DMS153 treated with DMSO at 0.1 percent for 48 hours (cell line): ENCODE measurements around the gene LSR.
A peak's percentile ranks its signal among the peaks of the same experiment; 100 is the strongest.

ENCODE experiments used
- DNase-seq: peaks from one replicate; lab custom pipeline; 2025; ENCODE audit not compliant: unreplicated experiment; lab: John Stamatoyannopoulos, UW

LSR gene, protein sequence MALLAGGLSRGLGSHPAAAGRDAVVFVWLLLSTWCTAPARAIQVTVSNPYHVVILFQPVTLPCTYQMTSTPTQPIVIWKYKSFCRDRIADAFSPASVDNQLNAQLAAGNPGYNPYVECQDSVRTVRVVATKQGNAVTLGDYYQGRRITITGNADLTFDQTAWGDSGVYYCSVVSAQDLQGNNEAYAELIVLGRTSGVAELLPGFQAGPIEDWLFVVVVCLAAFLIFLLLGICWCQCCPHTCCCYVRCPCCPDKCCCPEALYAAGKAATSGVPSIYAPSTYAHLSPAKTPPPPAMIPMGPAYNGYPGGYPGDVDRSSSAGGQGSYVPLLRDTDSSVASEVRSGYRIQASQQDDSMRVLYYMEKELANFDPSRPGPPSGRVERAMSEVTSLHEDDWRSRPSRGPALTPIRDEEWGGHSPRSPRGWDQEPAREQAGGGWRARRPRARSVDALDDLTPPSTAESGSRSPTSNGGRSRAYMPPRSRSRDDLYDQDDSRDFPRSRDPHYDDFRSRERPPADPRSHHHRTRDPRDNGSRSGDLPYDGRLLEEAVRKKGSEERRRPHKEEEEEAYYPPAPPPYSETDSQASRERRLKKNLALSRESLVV

DNA sequence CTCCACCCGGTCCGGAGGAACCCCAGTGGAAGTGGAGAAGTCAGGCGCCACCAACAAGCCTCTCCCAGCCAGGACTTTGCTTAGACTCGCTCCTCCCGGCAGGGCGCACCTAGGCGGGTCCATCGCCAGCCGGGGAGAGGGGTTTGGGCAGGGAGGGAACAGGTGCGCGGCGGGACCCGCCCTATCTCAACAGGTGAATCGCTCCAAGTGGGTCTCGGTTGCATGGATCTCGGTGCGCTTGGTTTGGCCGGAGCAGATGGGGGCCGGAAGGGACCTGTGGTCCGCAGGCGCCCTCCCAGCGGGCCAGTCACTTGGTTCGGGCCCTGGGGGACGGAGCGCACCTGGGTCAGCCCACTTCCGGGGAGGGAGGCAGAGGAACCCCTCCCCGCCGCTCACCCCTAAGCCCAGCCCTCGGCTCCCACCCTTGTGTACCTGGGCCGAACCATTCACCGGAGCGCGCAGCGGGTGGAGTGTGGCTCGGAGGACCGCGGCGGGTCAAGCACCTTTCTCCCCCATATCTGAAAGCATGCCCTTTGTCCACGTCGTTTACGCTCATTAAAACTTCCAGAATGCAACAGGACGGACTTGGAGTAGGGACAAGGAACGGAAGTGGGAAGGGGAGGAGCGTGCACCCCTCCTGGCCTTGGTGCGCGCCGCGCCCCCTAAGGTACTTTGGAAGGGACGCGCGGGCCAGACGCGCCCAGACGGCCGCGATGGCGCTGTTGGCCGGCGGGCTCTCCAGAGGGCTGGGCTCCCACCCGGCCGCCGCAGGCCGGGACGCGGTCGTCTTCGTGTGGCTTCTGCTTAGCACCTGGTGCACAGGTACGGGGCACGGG, at the start of gene LSR:
LSR (plus strand) TSS at position 693 of the 836 bp plus-strand sequence; CDS start at position 714, 21 bp downstream.
- peak; percentile 87 for DNase-seq

DNA sequence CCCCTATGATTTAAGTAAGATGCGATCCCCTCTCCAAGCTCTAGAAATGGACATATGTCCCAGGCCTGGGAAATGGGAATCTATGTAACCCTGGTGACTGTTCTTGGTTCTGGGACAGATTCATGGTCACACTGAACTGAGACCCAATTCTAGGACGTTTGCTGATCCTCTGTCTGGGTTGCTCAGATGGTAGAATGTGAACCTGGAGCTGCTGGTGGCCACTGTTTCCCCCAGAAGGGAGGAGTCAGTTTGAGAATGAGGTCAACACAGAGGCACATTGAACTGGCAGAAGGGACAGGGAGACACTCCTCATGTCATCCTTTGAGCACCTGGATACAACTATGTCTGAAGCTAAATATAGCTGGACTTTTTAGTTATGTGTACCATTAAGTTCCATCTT, 49.3 kb upstream of the LSR start:
- DNase-seq: no peak

DNA sequence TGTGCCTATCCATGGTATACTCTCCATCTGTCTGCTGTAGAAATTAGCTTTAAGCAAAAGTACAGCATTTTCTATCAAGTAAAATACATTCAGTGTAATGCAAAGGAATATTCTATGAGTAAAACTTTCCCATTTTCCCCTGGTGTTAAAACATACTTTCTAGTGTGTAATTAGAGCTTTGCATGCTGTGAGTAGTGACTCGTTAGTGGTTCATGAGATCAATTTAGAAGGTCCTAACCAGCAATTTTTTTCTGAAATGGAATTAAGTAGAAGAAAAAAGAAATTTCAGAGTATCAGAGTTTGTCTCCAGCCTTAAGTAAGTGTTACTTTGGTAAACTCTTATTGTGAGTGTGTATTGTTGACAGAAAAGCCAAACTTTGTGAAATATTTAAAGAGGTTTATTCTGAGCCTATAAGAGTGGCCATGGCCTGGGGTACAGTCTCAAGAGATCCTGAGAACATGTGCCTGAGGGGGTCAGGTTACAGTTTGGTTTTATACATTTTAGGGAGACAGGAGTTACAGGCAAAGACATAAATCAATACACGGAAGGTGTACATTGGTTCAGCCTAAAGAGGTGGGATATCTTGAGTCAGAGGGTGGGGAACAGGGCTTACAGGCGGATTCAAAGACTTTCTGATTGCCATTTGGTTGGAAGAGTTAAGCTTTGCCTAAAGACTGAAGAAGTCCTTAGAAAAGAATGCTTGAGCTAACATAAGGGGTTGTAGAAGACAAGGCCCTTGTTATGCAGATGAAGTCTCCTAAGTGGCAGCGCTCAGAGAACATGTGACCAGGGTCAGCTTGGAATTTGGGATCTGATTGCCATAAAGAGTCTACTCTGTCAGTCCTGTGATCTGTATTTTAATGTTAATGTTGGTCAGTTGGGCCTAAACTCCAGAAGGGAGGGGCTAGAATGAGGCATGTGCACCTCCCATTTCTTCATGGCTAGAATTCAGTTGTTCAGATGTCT, 45.8 kb upstream of the LSR start:
- no peak for DNase-seq

DNA sequence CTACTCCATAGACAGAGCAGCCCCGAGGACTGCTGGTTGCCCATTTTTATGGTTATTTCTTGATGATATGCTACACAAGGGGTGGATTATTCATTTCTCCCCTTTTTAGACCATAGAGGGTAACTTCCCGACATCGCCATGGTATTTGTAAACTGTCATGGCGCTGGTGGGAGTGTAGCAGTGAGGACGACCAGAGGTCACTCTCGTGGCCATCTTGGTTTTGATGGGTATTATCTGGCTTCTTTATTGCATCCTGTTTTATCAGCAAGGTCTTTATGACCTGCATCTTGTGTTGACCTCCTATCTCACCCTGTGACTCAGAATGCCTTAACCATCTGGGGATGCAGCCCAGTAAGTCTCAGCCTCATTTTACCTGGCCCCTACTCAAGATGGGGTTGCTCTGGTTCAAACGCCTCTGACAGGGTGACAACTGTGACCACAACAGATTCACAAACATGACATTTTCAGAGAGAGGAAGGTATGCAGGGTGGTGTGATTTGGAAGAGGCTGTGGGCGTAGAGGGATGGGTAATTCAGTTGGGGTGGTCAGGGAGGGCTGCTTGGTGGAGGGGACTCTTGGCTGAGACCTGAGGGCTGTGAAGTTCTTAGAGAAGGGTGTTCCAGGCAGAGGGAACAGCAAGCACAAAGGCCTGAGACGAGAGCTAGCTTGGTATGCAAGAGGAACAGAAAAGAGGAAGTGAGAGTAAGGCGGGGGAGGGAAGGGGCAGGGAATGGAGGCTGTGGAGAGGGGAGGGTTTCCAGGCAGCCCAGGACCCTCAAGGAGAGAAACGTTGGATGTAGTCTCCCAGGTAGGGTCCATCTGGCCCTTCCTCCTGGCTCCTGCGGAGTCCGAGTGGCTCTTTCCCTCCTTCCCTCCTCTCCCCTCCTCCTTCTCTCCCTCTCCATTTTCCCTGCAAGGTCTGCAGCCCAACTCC, 43.7 kb upstream of the LSR start:
- DNase-seq: no peak

DNA sequence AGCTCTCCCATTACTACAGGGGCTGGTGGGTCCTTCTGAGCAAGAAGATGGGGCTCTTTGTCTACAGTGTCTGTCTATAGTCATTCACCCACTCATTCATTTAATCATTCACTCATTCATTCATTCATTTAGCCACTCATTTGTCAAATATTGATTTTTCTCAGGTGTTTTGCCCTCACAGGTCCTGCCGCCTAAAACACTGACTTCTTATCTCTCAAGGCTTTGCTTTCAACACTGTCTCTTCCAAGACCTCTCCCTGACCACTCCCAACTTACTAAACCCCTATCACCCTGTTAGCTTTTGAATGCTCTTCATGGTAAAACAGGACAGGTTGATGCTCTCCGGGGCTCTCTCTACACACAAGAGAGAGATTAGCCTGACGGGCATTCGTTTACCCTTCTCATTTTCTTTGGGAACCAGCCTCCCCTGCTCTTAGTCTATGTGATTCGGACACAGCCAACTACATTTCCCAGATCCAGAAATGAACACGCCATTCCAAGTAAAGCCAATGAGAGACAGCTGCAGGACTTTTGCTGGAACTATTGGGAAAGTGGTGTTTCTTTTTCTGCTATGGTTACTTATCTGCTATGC, 43.0 kb upstream of the LSR start:
- DNase-seq: no peak

DNA sequence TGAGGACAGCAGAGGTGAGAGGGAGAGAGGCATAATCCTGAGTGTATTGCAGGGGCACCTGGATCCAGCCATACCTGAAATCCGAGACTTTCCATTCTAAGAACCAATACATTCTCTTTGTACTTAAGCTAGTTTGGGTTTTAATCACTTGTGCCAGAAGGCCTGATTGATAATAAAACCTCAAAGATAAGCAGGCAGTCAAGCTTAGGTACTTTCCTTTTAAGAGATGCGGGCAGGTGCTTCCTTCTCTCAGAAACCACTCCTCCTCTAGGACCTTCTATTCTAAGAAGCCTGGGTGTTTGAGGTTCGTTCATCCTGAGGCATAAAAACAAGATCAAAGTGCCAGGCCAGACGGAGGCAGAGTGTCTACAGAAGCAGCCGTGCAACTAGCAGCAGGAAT, 42.4 kb upstream of the LSR start:
- DNase-seq: no peak

DNA sequence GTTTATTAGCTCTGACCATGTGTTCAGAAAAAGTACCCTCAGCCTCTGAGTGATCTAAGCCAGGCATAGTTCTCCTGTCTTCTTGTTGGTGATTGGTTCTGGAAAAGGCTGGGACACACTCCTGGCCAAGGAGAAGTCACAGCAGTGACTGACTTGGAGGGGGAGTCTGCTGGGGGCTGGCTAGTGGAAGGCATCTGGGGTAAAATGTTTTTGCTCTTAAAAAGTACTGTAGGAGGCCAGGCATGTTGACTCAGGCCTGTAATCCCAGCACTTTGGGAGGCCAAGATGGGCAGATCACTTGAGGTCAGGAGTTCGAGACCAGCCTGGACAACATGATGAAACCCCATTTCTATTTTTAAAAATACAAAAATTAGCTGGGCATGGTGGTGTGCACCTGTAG, 41.9 kb upstream of the LSR start:
- DNase-seq: no peak

DNA sequence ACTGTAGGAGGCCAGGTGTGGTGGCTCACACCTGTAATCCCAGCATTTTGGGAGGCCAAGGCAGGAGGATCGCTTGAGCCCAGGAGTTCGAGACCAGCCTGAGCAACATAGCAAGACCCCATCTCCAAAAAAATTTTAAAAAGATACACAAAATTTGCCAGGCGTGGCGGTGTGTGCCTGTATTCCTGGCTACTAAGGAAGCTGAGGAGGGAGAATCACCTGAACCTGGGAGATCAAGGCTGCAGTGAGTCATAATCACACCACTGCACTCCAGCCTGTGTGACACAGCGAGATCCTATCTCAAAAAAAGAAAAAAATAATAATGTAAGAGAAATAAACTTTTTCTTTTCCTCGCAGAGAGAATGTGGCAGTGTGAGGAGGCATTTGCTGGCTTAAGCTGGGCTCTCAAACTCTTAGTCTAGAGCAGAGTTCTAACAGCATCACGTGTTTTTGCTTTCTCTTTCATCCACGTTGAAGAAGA, 41.4 kb upstream of the LSR start:
- DNase-seq: no peak

DNA sequence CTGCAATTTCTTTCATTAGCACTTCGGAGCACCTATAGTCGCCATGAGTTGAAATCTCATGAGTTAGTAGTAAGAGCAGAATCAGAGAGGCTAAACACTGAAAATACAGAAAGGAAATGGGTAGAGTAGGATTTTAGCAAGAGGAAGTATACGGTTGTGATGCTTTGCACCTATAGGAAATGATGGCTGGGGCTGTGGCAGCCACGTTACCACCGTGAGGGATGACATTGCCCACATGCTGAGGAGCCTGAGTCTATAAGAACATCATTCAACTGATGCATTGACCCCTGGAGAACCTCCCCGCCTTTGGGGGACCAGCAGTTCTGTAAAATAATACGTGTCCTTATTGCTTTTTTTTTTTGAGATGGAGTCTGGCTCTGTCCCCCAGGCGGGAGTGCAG, 40.7 kb upstream of the LSR start:
- no peak for DNase-seq

DNA sequence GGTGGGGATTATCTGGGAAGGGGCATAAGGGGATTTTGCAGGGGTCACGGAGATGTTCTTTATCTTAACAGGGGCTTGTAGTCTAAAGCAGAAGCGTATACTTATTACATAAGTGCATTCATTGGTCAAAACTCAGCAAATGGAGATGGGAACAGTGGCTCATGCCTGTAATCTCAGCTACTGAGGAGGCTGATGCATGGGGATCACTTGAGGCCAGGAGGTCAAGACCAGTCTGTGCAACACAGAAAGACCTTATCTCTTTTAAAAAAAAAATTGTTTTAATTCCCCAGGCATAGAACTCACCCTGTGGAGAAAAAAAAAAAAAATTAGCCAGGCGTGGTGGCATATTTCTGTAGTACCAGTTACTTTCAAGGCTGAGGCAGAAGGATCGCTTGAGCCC, 39.2 kb upstream of the LSR start:
- no peak for DNase-seq

DNA sequence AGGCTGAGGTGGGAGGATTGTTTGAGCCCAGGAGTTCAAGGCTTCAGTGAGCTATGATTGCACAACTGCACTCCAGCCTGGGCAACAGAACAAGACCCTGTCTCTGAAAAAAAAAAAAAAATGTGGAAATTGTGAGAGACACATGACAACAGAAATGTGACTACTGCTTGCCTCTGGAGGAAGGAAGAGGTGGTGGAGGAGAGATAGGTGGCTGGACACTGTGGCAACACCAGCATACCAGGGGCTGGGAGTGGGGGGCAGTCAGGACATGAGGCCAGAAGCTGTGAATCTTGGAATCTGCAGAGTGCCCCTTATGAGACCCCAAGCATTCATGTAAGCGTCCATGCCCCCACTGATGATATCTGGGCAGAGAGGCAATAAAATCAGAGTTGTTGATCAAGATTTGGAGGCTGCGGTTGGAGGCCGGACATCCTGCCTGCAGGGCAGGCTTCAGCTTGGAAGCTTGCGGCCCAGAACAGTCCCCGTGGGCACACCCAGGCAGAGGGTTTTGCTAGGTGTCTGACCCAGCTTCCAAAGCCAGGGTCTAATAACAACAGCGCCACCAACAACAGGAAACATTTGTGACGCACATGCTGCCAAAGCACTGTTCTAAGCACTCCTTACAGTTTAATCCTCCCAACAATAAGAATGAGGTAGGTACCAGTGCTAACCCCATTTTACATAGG, 37.1 kb upstream of the LSR start:
- no peak for DNase-seq

DNA sequence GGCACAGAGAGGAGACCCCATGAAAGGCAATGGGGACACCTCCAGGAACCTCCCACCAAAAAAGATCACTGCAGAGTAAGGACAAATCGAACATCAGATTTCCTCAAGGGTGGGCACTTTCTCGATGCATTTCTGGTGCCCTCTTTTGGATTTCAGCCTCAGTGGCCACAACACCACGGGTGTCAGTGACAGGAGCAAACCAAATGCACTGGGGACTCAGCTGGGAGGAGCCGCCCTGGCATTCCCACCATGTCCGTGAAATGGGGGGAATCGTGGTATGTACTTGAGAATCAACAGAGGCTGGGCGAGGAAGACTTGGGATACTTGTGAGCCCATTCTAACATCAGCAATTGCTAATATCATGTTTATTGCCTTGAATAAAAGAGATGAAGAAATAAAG, 36.6 kb upstream of the LSR start:
- no peak for DNase-seq

DNA sequence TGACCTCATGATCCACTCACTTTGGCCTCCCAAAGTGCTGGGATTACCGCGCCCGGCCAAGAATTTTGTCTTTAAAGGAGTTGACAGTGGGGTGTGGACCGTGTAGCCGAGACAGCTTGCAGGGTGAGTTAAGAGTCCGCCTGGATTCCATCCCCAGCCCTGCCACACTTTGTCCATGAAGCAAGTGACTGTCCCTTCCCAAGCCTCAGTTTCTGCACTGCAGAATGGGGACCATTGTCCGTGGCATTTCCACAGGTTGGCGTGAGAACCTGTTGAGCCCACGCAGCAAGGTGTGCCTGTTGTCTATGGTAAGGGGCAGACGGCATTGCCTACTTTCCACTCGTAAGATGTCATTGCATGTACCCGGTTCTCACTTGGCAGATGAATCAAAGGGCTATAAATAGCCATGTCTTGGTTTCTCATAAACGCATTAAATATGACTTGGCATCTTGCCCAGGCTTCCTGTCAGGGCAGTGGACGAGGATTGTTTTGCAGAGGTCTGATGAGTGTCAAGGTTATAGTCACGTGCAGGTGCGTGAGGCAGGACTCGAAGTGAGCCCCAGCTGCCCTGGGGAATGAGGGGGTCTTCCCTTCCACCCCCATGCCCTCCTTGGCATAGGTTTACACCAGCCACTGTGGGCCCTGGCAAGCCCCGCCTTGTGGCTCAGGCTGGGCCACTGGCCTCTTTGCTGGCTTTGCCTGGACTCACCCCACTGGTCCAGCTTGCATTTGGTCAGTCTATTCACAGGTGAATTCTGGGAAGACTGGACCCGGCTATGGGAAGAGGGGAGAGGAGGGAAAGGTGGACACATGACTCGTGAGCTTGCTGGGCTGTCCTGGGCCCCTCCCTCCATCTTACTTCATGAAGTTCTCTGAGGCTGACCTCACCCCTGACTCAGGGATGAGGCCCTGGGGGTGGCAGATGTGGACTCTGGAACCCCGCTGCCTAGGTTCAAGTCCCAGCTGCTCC, 34.9 kb upstream of the LSR start:
- DNase-seq: peak; percentile 95

DNA sequence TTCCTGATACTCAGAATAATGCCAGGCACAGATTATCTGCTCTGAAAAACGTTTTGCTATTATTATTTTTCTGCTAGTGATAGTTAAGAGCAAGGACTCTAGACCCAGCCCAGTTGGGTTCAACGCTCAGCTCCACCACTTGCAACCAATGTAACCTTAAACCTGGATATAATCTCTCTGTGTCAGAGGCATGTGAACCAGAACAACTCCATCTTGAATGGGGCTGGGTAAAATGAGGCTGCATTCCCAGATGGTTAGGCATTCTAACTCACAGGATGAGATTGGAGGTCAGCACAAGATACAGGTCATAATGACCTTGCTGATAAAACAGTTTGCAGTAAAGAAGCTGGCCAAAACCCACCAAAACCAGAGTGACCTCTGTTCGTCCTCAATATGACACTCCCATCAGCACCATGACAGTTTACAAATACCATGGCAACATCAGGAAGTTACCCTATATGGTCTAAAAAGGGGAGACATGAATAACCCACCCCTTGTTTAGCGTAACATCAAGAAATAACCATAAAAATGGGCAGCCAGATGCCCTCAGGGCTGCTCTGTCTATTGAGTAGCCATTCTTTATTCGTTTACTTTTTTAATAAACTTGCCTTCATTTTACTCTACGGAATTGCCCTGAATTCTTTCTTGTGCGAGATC, 33.9 kb upstream of the LSR start:
- no peak for DNase-seq

DNA sequence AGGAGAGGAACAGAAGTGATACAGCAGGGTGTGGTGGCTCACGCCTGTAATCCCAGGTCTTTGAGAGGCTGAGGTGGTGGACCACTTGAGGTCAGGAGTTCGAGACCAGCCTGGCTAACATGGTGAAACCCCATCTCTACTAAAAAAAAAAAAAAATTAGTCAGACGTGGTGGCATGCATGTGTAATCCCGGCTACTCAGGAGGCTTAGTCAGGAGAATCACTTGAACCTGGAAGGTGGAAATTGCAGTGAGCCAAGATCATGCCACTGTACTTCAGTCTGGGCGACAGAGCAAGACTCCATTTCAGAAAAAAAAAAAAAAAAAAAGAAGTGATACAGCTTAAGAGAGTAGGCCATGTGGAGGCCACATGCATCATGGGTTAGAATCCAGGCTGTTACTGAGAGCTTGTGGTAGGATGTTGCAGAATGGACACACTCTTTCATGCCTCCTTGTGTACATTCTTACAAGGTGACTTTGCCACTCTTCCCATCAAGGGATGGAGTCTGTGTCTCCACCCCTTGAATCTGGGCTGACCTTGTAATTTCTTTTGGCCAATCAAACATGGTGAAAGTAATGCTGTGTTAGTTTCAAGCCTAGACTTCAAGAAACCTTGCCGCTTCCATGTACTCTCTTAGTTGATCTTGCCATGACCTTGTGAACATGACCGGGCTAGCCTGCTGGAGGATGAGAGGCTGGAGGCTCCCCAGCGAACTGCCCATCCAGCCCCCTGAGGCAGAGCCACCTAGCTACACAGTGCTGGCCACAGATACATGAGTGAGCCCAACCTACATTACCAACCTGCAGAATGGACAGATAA, 32.6 kb upstream of the LSR start:
- DNase-seq: no peak
